Small intestine (tissue), 4 donors: ENCODE data around the gene ZW10. TPM values are rescaled to one million over a fixed set of nuclear protein-coding genes. Genes with fewer than 3 reads are reported as not detected.

Experiments
- polyA plus RNA-seq, 4 donors: library from polyadenylated mRNA; stranded (reverse) in 3 of 4; unstranded in 1 of 4; fragments of 200-250 nt in 3 of 4; fragments of 120-200 nt in 1 of 4; gene quantifications; one replicate each; pipeline versions ENCODE4 v1.2.1 to v1.2.3, GENCODE V29; 2013
- donor health status: healthy with polysubstance abuse.
- donor health status: Bipolar disorder and iron deficiency.
- donor health status: healthy.

Gene ZW10
- polyA plus RNA-seq, 4 donors: 6.2 to 15.1 (median 8.8) TPM

Other genes with a start within 250 kb of the ZW10 start
- 1 to 10 TPM in 1 of 4 donors, under 1 TPM in 3; 0.37 to 1.1 (median 0.42) TPM for gene TMPRSS5, start 67.4 kb downstream of the ZW10 start, polyA plus RNA-seq
- not detected for gene CLDN25, start 6.1 kb upstream of the ZW10 start, polyA plus RNA-seq
- 10 to 100 TPM in 1 of 4 donors, 1 to 10 TPM in 3; 5.1 to 28.9 (median 8.3) TPM for gene USP28, start 101.9 kb upstream of the ZW10 start, polyA plus RNA-seq
- under 1 TPM in 1 of 4 donors, not detected in 3; 0.39 TPM for gene HTR3B, start 131.1 kb upstream of the ZW10 start, polyA plus RNA-seq
- gene HTR3A, start 201.4 kb upstream of the ZW10 start, polyA plus RNA-seq: 1 to 10 TPM in 1 of 4 donors, under 1 TPM in 1, not detected in 2; 0.06 to 5.7 TPM